Endometrial microvascular endothelial cells (primary cell): ENCODE measurements around the gene EIF3C. TPM values are rescaled to one million over a fixed set of nuclear protein-coding genes. Genes with fewer than 3 reads are reported as not detected.
"Not testable (repeated sequence)": the region's sequence is repeated elsewhere in the genome, so short reads cannot be mapped to it uniquely, and the experiment has no call there.

Experiments used
- in situ Hi-C: cut with HindIII; loops from 2 replicates; pipeline ENCODE4 v1.10.0; 2017; ENCODE audit warnings: low sequenced_read_pairs, low pct_unique_long_range_greater_than_20kb; ENCODE audit errors: inconsistent ontology term
- total RNA-seq: library from RNA; depleted of rRNA; stranded (reverse); fragments of >200 nt; gene quantifications from one replicate; pipeline ENCODE4 v1.2.3, GENCODE V29; 2015; ENCODE audit errors: inconsistent ontology term

The EIF3C gene
- total RNA-seq, 1 donor from 2014 or later, result 191 TPM

GRCh38 chr16:28746618-28747350, 35.5 kb downstream of the EIF3C start:
- in situ Hi-C loops, result not testable (repeated sequence)

- in situ Hi-C loops, result not testable (repeated sequence)
Measured at GRCh38 chr16:28749997-28750465, 38.8 kb downstream of the EIF3C start.

- in situ Hi-C loops, result not testable (repeated sequence)
Measured at GRCh38 chr16:28750469-28751067, 39.3 kb downstream of the EIF3C start.

DNA sequence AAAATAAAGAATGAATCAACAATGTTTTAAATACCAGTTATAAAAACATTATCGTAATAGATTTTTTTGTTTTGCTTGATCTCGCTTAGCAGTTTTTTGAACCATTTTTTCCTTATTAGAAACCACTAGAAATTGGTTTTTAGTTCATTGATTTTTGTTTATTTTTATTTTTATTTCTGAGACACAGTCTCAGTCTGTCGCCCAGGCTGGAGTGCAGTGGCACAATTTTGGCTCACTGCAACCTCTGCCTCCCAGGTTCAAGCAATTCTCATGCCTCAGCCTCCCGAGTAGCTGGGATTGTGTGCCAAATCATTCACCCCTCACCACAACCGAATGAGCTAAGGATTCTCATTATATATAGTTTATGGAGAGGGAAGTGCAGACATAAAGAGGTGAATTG, 40.2 kb downstream of the EIF3C start, which contains the start of gene NPIPB9:
TSS of gene NPIPB9 (plus strand) at position 301 of the 400 bp plus-strand sequence.
- in situ Hi-C loops, result not testable (repeated sequence)

GRCh38 chr16:28781697-28782096, 70.4 kb downstream of the EIF3C start:
- in situ Hi-C loops, result not testable (repeated sequence)

DNA sequence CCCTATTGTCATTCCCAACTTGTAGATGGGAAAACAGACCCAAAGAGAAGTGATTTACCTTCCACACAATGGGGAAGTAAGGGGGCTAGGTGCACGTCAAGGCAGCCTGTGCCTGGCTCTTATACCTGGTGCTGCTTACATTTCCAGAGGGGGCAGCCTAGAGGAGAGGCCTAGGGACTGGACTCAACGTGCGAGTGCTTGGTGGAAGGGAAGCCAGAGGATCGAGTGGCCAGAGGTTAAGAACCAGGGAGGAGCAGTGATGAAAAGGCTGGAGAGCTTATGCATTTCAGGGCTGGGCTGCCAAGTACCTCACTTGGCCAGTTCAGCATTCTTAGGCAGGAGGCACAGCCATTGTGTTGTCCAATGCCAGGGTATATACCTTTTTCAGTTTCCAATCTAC, 71.1 kb downstream of the EIF3C start:
- in situ Hi-C loops, result not testable (repeated sequence)

Other genes starting within 250 kb of the EIF3C start
- not detected for gene NPIPB7, start 239.1 kb upstream of the EIF3C start, total RNA-seq
- 28.6 TPM for gene CLN3, start 219.4 kb upstream of the EIF3C start, total RNA-seq
- gene APOBR, start 216.8 kb upstream of the EIF3C start, total RNA-seq, result not detected
- gene IL27, start 204.6 kb upstream of the EIF3C start, total RNA-seq, result not detected
- 0.56 TPM for gene NUPR1, start 172.5 kb upstream of the EIF3C start, total RNA-seq
- gene SGF29, start 157.5 kb upstream of the EIF3C start, total RNA-seq, result 6.8 TPM
- not detected for gene SULT1A2, start 114.4 kb upstream of the EIF3C start, total RNA-seq
- 5.9 TPM for gene SULT1A1, start 101.4 kb upstream of the EIF3C start, total RNA-seq
- gene NPIPB8, start 73.4 kb upstream of the EIF3C start, total RNA-seq, result not detected
- 1.7 TPM for gene NPIPB9, start 40.3 kb downstream of the EIF3C start, total RNA-seq
- gene ATXN2L, start 111.5 kb downstream of the EIF3C start, total RNA-seq, result 71.9 TPM
- gene TUFM, start 134.9 kb downstream of the EIF3C start, total RNA-seq, result 233 TPM
- gene SH2B1, start 152.4 kb downstream of the EIF3C start, total RNA-seq, result 25.4 TPM
- 0.28 TPM for gene ATP2A1, start 167.0 kb downstream of the EIF3C start, total RNA-seq
- gene RABEP2, start 213.8 kb downstream of the EIF3C start, total RNA-seq, result 116 TPM
- not detected for gene CD19, start 220.5 kb downstream of the EIF3C start, total RNA-seq
- 20.2 TPM for gene NFATC2IP, start 239.5 kb downstream of the EIF3C start, total RNA-seq